Breast epithelium (tissue), 3 donors: ENCODE data around the gene IRF6.

Source experiments
- CTCF ChIP-seq, 3 donors: fragments of 450-650 bp; IDR thresholded peaks; one replicate each; pipeline ENCODE4 v1.5.1; 2016 to 2017; ENCODE audit warnings: antibody characterized with exemption in 3 of 3, mild to moderate bottlenecking in 3 of 3, moderate library complexity in 3 of 3
- POLR2A ChIP-seq: fragments of 450-650 bp; IDR thresholded peaks from one replicate; pipeline ENCODE4 v1.6.1; 2016; ENCODE audit warnings: antibody characterized with exemption, mild to moderate bottlenecking, moderate library complexity
- POLR2AphosphoS5 ChIP-seq, 3 donors: sonication (generic); formaldehyde crosslinking; IDR thresholded peaks; one replicate each; pipeline ENCODE4 v1.6.1; 2017; ENCODE audit warnings: antibody characterized with exemption in 3 of 3

GRCh38 chr1:209807509-209807908, 1.6 kb upstream of the IRF6 start:
- TF ChIP-seq CTCF (IDR thresholded peaks at IDR 0.05) (no peak), POLR2A (no peak), POLR2AphosphoS5 (IDR thresholded peaks at IDR 0.05) (no peak)
